ENCODE measurements around the gene CLASP1.

GRCh38 chr2:121534007-121534406, 115.3 kb downstream of the CLASP1 start:
- TF ChIP-seq POLR2A (IDR thresholded peaks at IDR 0.05) (no peak), CTCF (IDR thresholded peaks at IDR 0.05) (no peak)
